ENCODE data around the gene RASA1. TPM values are rescaled to one million over a fixed set of nuclear protein-coding genes. Genes with fewer than 3 reads are reported as not detected.

The RASA1 gene
- total and polyA plus RNA-seq, 2 experiments from 2014 or later = 9.3 to 35.0 TPM

GRCh38 chr5:87302061-87302460 lies 34.4 kb downstream of the RASA1 start (continued):
- no peak for TF ChIP-seq ZNF462 (CRISPR knock-in tag; IDR thresholded peaks at IDR 0.05)
- TF ChIP-seq NANOG (IDR thresholded peaks at IDR 0.05; ENCODE audit: borderline replicate concordance) = no peak
- no peak for TF ChIP-seq ZNF114 (CRISPR knock-in tag; IDR thresholded peaks at IDR 0.05)
- TF ChIP-seq POLR2AphosphoS5 (IDR thresholded peaks at IDR 0.05; ENCODE audit: low read depth) = no peak

- Mint-ChIP-seq H3K27me3 (ENCODE audit: insufficient read depth, low read depth, poor library complexity) (peaks cover 2% of the 10 kb centered on the region), H3K9me3 (0 out of 3 replicates have a peak, but pooled peaks cover 5% of the 10 kb centered on the region), H3K36me3 (ENCODE audit: low read depth) (peaks cover 27% of the 10 kb centered on the region), H3K27ac (no peak overlapping the region), H3K4me3 (no peak overlapping the region), H3K4me1 (peaks cover 13% of the 10 kb centered on the region)
- Histone ChIP-seq H3K27me3 (ENCODE audit: insufficient read depth) (no peaks in the 10 kb centered on the region), H3K4me2 (no peak overlapping the region), H3K4me3 (no peak overlapping the region), H3K36me3 (ENCODE audit: insufficient read depth) (no peaks in the 10 kb centered on the region; the same call in 1 of the 2 replicates), H3K4me1 (ENCODE audit: insufficient read depth) (peaks cover 12% of the 10 kb centered on the region; the same call in 1 of the 2 replicates), H3K9me2 (ENCODE audit: insufficient read depth) (no peaks in the 10 kb centered on the region), H3F3A (replicated peaks; ENCODE audit: low read depth) (no peaks in the 10 kb centered on the region), H3K79me2 (replicated peaks; ENCODE audit: insufficient read depth) (peaks cover 61% of the 10 kb centered on the region), H2AFZ (no peak overlapping the region), H3K27ac (ENCODE audit: low read depth) (no peak overlapping the region), H4K20me1 (replicated peaks; ENCODE audit: insufficient read depth) (peaks cover 25% of the 10 kb centered on the region)
- no peak for ATAC-seq
- DNase-seq (ENCODE audit: low spot score) = no peak
- TF ChIP-seq JUNB (IDR thresholded peaks at IDR 0.05; ENCODE audit: unreplicated experiment) (no peak), POLR2AphosphoS5 (IDR thresholded peaks at IDR 0.05; ENCODE audit: low read depth) (no peak), REST (IDR thresholded peaks at IDR 0.05; ENCODE audit: unreplicated experiment) (no peak), EZH2phosphoT487 (IDR thresholded peaks at IDR 0.05; ENCODE audit: unreplicated experiment) (no peak), ETS1 (IDR thresholded peaks at IDR 0.05) (no peak)
Observed at GRCh38 chr5:87303324-87303723, 35.6 kb downstream of the RASA1 start.
